HG03439 (cell line): ENCODE measurements around the gene S100PBP.

Experiments used
- ATAC-seq: cut with Tn5 transposase; IDR thresholded peaks from one replicate; pipeline ENCODE4 v1.9.1; 2021; ENCODE audit warnings: mild to moderate bottlenecking, moderate library complexity; ENCODE audit not compliant: unreplicated experiment

The S100PBP gene

GRCh38 chr1:32817159-32817814 is at the start of gene S100PBP, which contains the start of gene YARS1:
TSS of gene S100PBP (plus strand) at chr1:32817653. CDS start at chr1:32826100, 8,447 bp downstream.
TSS of gene YARS1 (minus strand) at chr1:32817358. CDS start at chr1:32817244, 114 bp downstream.
- peak; percentile 90 for ATAC-seq

GRCh38 chr1:32768110-32768850 is 49.2 kb upstream of the S100PBP start:
- ATAC-seq = no peak

- no peak for ATAC-seq
These were observed 47.8 kb upstream of the S100PBP start for GRCh38 chr1:32769524-32770220.

GRCh38 chr1:32770221-32770731 is 47.2 kb upstream of the S100PBP start:
- ATAC-seq = no peak

GRCh38 chr1:32770741-32771548 is 46.5 kb upstream of the S100PBP start:
- ATAC-seq = no peak

- no peak for ATAC-seq
These were observed 45.7 kb upstream of the S100PBP start for GRCh38 chr1:32771561-32772280.

- no peak for ATAC-seq
These were observed 45.0 kb upstream of the S100PBP start for GRCh38 chr1:32772281-32773017.

GRCh38 chr1:32773018-32773763 is 44.3 kb upstream of the S100PBP start:
- peak; percentile 61 for ATAC-seq

- no peak for ATAC-seq
These were observed 43.5 kb upstream of the S100PBP start for GRCh38 chr1:32773764-32774463.

- ATAC-seq = no peak
These were observed 43.0 kb upstream of the S100PBP start for GRCh38 chr1:32774464-32774808.

GRCh38 chr1:32774950-32775634 is 42.4 kb upstream of the S100PBP start:
- no peak for ATAC-seq

GRCh38 chr1:32775640-32776337 is 41.7 kb upstream of the S100PBP start:
- no peak for ATAC-seq

GRCh38 chr1:32779242-32779641 is 38.2 kb upstream of the S100PBP start:
- no peak for ATAC-seq

GRCh38 chr1:32780005-32780404 is 37.4 kb upstream of the S100PBP start:
- ATAC-seq = no peak

- ATAC-seq = no peak
These were observed 36.7 kb upstream of the S100PBP start for GRCh38 chr1:32780628-32781234.

- no peak for ATAC-seq
These were observed 35.4 kb upstream of the S100PBP start for GRCh38 chr1:32782086-32782485.

GRCh38 chr1:32783851-32784250 is 33.6 kb upstream of the S100PBP start:
- no peak for ATAC-seq
